ENCODE data around the gene RFNG. TPM values are rescaled to one million over a fixed set of nuclear protein-coding genes. Genes with fewer than 3 reads are reported as not detected.
A peak's percentile ranks its signal among the peaks of the same experiment; 100 is the strongest.

RFNG gene
- total and polyA plus RNA-seq, 2 of the 13 experiments (the other 11 are each of a cell fraction or from before 2014, with no cell fraction given): 61.4 to 64.0 TPM

DNA sequence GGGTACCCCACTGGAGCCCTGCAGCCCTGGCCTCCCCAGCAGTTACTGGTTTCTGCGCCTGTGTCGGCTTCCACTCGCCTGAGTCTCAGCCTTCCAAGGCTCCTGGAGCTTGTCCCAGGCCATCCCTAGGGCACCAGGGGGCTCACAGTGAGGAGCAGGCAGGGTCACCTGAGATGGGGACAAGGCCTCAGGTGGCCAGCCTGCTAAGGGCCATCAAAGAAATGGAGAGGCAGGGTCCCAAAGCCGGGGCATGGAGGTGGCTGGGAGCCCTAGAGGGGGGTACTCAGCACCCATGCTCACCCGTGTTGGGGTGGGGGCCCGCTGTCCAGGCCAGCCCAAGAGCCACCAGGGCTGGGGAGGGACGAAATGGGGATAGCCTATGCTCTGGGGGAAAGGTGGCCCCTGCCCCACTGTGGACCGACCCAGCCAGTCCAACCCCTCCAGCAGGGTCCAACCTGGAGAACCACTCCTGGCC, 45.1 kb upstream of the RFNG start (continued):
- TF ChIP-seq SOX6 (IDR thresholded peaks at IDR 0.05): no peak
- TF ChIP-seq SOX6 (CRISPR knock-in tag; IDR thresholded peaks at IDR 0.05): no peak
- TF ChIP-seq REL (CRISPR knock-in tag; conservative IDR thresholded peaks at IDR 0.05): no peak
- TF ChIP-seq, protein P1, sequence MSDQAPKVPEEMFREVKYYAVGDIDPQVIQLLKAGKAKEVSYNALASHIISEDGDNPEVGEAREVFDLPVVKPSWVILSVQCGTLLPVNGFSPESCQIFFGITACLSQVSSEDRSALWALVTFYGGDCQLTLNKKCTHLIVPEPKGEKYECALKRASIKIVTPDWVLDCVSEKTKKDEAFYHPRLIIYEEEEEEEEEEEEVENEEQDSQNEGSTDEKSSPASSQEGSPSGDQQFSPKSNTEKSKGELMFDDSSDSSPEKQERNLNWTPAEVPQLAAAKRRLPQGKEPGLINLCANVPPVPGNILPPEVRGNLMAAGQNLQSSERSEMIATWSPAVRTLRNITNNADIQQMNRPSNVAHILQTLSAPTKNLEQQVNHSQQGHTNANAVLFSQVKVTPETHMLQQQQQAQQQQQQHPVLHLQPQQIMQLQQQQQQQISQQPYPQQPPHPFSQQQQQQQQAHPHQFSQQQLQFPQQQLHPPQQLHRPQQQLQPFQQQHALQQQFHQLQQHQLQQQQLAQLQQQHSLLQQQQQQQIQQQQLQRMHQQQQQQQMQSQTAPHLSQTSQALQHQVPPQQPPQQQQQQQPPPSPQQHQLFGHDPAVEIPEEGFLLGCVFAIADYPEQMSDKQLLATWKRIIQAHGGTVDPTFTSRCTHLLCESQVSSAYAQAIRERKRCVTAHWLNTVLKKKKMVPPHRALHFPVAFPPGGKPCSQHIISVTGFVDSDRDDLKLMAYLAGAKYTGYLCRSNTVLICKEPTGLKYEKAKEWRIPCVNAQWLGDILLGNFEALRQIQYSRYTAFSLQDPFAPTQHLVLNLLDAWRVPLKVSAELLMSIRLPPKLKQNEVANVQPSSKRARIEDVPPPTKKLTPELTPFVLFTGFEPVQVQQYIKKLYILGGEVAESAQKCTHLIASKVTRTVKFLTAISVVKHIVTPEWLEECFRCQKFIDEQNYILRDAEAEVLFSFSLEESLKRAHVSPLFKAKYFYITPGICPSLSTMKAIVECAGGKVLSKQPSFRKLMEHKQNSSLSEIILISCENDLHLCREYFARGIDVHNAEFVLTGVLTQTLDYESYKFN (CRISPR knock-in tag; conservative IDR thresholded peaks at IDR 0.05): no peak
- TF ChIP-seq SIN3A (IDR thresholded peaks at IDR 0.05; ENCODE audit: borderline replicate concordance, low read depth, low read length): no peak; the same call in 1 of the 2 replicates
- no peak for TF ChIP-seq ARNT (IDR thresholded peaks at IDR 0.05)
- no peak for TF ChIP-seq CBX1 (IDR thresholded peaks at IDR 0.05; ENCODE audit: low read depth)
- TF ChIP-seq, protein P2, sequence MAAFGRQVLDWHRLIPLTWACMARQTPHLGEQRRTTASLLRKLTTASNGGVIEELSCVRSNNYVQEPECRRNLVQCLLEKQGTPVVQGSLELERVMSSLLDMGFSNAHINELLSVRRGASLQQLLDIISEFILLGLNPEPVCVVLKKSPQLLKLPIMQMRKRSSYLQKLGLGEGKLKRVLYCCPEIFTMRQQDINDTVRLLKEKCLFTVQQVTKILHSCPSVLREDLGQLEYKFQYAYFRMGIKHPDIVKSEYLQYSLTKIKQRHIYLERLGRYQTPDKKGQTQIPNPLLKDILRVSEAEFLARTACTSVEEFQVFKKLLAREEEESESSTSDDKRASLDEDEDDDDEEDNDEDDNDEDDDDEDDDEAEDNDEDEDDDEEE (CRISPR knock-in tag; IDR thresholded peaks at IDR 0.05): 0 out of 2 replicates have a peak, but pooled peaks have one; percentile 85
- 0 out of 2 replicates have a peak, but pooled peaks have one; percentile 61 for TF ChIP-seq GLI4 (CRISPR knock-in tag; IDR thresholded peaks at IDR 0.05; ENCODE audit: borderline replicate concordance)
- TF ChIP-seq POLR2A (IDR thresholded peaks at IDR 0.05; ENCODE audit: insufficient read depth in 1 of 2, low read depth in 2 of 2, low read length in 2 of 2): no peak
- TF ChIP-seq ISX (CRISPR knock-in tag; conservative IDR thresholded peaks at IDR 0.05): no peak
- no peak for TF ChIP-seq HOXA5 (CRISPR knock-in tag; IDR thresholded peaks at IDR 0.05)
- peak; percentile 33; the same call in 1 of the 2 replicates for TF ChIP-seq NR2C2 (CRISPR knock-in tag; IDR thresholded peaks at IDR 0.05; ENCODE audit: borderline replicate concordance)
- 0 out of 2 replicates have a peak, but pooled peaks have one; percentile 14 for TF ChIP-seq ZNF430 (CRISPR knock-in tag; IDR thresholded peaks at IDR 0.05)
- 0 out of 2 replicates have a peak, but pooled peaks have one; percentile 4 for TF ChIP-seq SRY (CRISPR knock-in tag; IDR thresholded peaks at IDR 0.05)
- TF ChIP-seq, protein P3, sequence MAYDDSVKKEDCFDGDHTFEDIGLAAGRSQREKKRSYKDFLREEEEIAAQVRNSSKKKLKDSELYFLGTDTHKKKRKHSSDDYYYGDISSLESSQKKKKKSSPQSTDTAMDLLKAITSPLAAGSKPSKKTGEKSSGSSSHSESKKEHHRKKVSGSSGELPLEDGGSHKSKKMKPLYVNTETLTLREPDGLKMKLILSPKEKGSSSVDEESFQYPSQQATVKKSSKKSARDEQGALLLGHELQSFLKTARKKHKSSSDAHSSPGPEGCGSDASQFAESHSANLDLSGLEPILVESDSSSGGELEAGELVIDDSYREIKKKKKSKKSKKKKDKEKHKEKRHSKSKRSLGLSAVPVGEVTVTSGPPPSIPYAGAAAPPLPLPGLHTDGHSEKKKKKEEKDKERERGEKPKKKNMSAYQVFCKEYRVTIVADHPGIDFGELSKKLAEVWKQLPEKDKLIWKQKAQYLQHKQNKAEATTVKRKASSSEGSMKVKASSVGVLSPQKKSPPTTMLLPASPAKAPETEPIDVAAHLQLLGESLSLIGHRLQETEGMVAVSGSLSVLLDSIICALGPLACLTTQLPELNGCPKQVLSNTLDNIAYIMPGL (CRISPR knock-in tag; IDR thresholded peaks at IDR 0.05; ENCODE audit: borderline replicate concordance in 1 of 2, low read depth in 1 of 2): peak in 1 of 2 experiments; percentile 63; a peak in 1 of 4 replicates
- no peak for TF ChIP-seq RARA (CRISPR knock-in tag; IDR thresholded peaks at IDR 0.05)
- 0 out of 2 replicates have a peak, but pooled peaks have one; percentile 52 for TF ChIP-seq ZNF383 (CRISPR knock-in tag; IDR thresholded peaks at IDR 0.05; ENCODE audit: borderline replicate concordance)
- TF ChIP-seq HNF4G (IDR thresholded peaks at IDR 0.05; ENCODE audit: borderline replicate concordance, low read depth, low read length): no peak
- TF ChIP-seq HNF4G (CRISPR knock-in tag; IDR thresholded peaks at IDR 0.05; ENCODE audit: borderline replicate concordance, low read depth): no peak
- TF ChIP-seq LCORL (IDR thresholded peaks at IDR 0.05): no peak
- TF ChIP-seq LCORL (CRISPR knock-in tag; IDR thresholded peaks at IDR 0.05): peak; percentile 47; the same call in 1 of the 2 replicates
- peak; percentile 67; the same call in 1 of the 2 replicates for TF ChIP-seq ZNF230 (CRISPR knock-in tag; IDR thresholded peaks at IDR 0.05)
- no peak for TF ChIP-seq ZMYM2 (CRISPR knock-in tag; IDR thresholded peaks at IDR 0.05)
- no peak for TF ChIP-seq DR1 (CRISPR knock-in tag; IDR thresholded peaks at IDR 0.05)
- TF ChIP-seq AGO2 (optimal IDR thresholded peaks at IDR 0.05; ENCODE audit: low read depth, low read length): peak; percentile 77
- TF ChIP-seq RFXANK (CRISPR knock-in tag; IDR thresholded peaks at IDR 0.05): no peak
- no peak for TF ChIP-seq SP2 (CRISPR knock-in tag; IDR thresholded peaks at IDR 0.05)
